Brain microvascular endothelial cell (primary cell): ENCODE data around the gene NUDT14.
A peak's percentile ranks its signal among the peaks of the same experiment; 100 is the strongest.

Experiments used
- DNase-seq: peaks from one replicate; pipeline ENCODE4 v3.0.0-alpha.2; 2020
- H3K27ac ChIP-seq: fragments of 250-450 bp; sonication (Bioruptor Pico); 2 replicates; pipeline ENCODE4 v1.5.1; 2020; ENCODE audit warnings: mild to moderate bottlenecking, moderate library complexity
- H3K27me3 ChIP-seq: fragments of 250-450 bp; sonication (Bioruptor Pico); replicated peaks from 2 replicates; pipeline ENCODE4 v1.5.1; 2020; ENCODE audit warnings: mild to moderate bottlenecking
- H3K36me3 ChIP-seq: fragments of 250-450 bp; sonication (Bioruptor Pico); replicated peaks from 2 replicates; pipeline ENCODE4 v1.5.1; 2020; ENCODE audit warnings: mild to moderate bottlenecking
- H3K4me3 ChIP-seq: 2 replicates; pipeline ENCODE4 v1.5.1; 2011; ENCODE audit warnings: low read depth, mild to moderate bottlenecking, control low read depth, low read length, moderate library complexity
- CTCF ChIP-seq: IDR thresholded peaks from 2 replicates; pipeline ENCODE4 v1.5.1; 2011; ENCODE audit warnings: low read depth, mild to moderate bottlenecking, moderate library complexity, low read length, control low read depth, inconsistent platforms; ENCODE audit errors: missing control alignments
- in situ Hi-C: cut with HindIII; loops from 2 replicates; pipeline ENCODE4 v1.10.0; 2017; ENCODE audit warnings: low sequenced_read_pairs, low pct_ligation_motif_present

NUDT14 gene

GRCh38 chr14:105146181-105146975, 34.7 kb downstream of the NUDT14 start:
- Histone ChIP-seq H3K36me3 (no peaks in the 10 kb centered on the region), H3K27ac (no peak overlapping the region), H3K27me3 (no peaks in the 10 kb centered on the region), H3K4me3 (no peak overlapping the region)
- DNase-seq = no peak
- no peak for TF ChIP-seq CTCF
- in situ Hi-C loops = no loop called here

- TF ChIP-seq CTCF = no peak
- no peaks in the 10 kb centered on the region for H3K36me3 ChIP-seq
- H3K4me3 ChIP-seq = no peak overlapping the region
- H3K27me3 ChIP-seq = no peaks in the 10 kb centered on the region
- no peak for DNase-seq
- H3K27ac ChIP-seq = no peak overlapping the region
- in situ Hi-C loops = no loop called here
These were observed 35.5 kb downstream of the NUDT14 start for GRCh38 chr14:105145381-105146180.

- Histone ChIP-seq H3K4me3 (no peak overlapping the region), H3K27ac (no peak overlapping the region), H3K36me3 (no peaks in the 10 kb centered on the region), H3K27me3 (no peaks in the 10 kb centered on the region)
- peak; percentile 17 for TF ChIP-seq CTCF
- in situ Hi-C loops = no loop called here
- no peak for DNase-seq
These were observed 36.3 kb downstream of the NUDT14 start for GRCh38 chr14:105144666-105145380.

GRCh38 chr14:105144026-105144665, 37.0 kb downstream of the NUDT14 start:
- DNase-seq = no peak
- Histone ChIP-seq H3K36me3 (no peaks in the 10 kb centered on the region), H3K27me3 (no peaks in the 10 kb centered on the region), H3K4me3 (no peak overlapping the region), H3K27ac (no peak overlapping the region)
- in situ Hi-C loops = no loop called here
- no peak for TF ChIP-seq CTCF

GRCh38 chr14:105143451-105144025, 37.6 kb downstream of the NUDT14 start:
- no peak for DNase-seq
- Histone ChIP-seq H3K4me3 (no peak overlapping the region), H3K36me3 (no peaks in the 10 kb centered on the region), H3K27me3 (no peaks in the 10 kb centered on the region), H3K27ac (no peak overlapping the region)
- in situ Hi-C loops = no loop called here
- TF ChIP-seq CTCF = no peak
